Astrocyte (in vitro differentiated cells and primary cell): ENCODE data around the gene KIF19.

Source experiments
- CTCF ChIP-seq: IDR thresholded peaks from 2 replicates; pipeline ENCODE4 v1.5.1; 2011; ENCODE audit warnings: low read depth, mild to moderate bottlenecking, inconsistent platforms, low read length, moderate library complexity; ENCODE audit not compliant: insufficient read depth
- EZH2 ChIP-seq: IDR thresholded peaks from 2 replicates; pipeline ENCODE4 v1.6.1; 2012; ENCODE audit warnings: mild to moderate bottlenecking, low read length, inconsistent platforms; ENCODE audit not compliant: insufficient read depth

GRCh38 chr17:74394977-74395376 lies 69.0 kb downstream of the KIF19 start:
- TF ChIP-seq CTCF, result no peak
- no peak for TF ChIP-seq EZH2
